Vagina (tissue), 2 donors: Measurements from ENCODE around the gene MSI1. TPM values are rescaled to one million over a fixed set of nuclear protein-coding genes. Genes with fewer than 3 reads are reported as not detected.

ENCODE experiments used
- DNase-seq, 2 donors: peaks; one replicate each; pipeline ENCODE4 v3.0.0-alpha.2; 2017; ENCODE audit errors: extremely low spot score in 2 of 2
- H3K27ac ChIP-seq: fragments of 200-600 bp; sonication (generic); one replicate; pipeline ENCODE4 v1.5.1; 2019
- H3K27me3 ChIP-seq: fragments of 200-600 bp; sonication (generic); one replicate; pipeline ENCODE4 v1.5.1; 2019
- H3K36me3 ChIP-seq, 2 donors: fragments of 200-600 bp; sonication (generic); one replicate each; pipeline ENCODE4 v1.5.1; 2017 to 2019
- H3K4me1 ChIP-seq: fragments of 200-600 bp; sonication (generic); one replicate; pipeline ENCODE4 v1.5.1; 2019
- H3K4me3 ChIP-seq, 2 donors: fragments of 200-600 bp; sonication (generic); 1 replicate in 1 of 2; 2 replicates in 1 of 2; pipeline ENCODE4 v1.5.1; 2016 to 2019
- H3K9me3 ChIP-seq: fragments of 200-600 bp; sonication (generic); one replicate; pipeline ENCODE4 v1.5.1; 2019
- CTCF ChIP-seq, 3 experiments: fragments of 450-650 bp in 2 of 3; fragments of 200-600 bp in 1 of 3; sonication (generic) in 1 of 3; IDR thresholded peaks; one replicate each; pipeline ENCODE4 v1.5.1; 2017 to 2019; ENCODE audit warnings: antibody characterized with exemption in 3 of 3, mild to moderate bottlenecking in 2 of 3, moderate library complexity in 2 of 3
- POLR2A ChIP-seq, 2 donors: fragments of 450-650 bp; IDR thresholded peaks; one replicate each; pipeline ENCODE4 v1.6.1; 2017; ENCODE audit warnings: antibody characterized with exemption in 2 of 2, mild to moderate bottlenecking in 2 of 2, moderate library complexity in 2 of 2
- POLR2AphosphoS5 ChIP-seq, 2 donors: sonication (generic); formaldehyde crosslinking; IDR thresholded peaks; one replicate each; pipeline ENCODE4 v1.9.0; 2017; ENCODE audit warnings: antibody characterized with exemption in 2 of 2, mild to moderate bottlenecking in 2 of 2, low read depth in 1 of 2; ENCODE audit not compliant: insufficient read depth in 1 of 2
- intact Hi-C: fragments of 100-400 bp; cut with DNase I; formaldehyde crosslinking; loops from one replicate; pipeline ENCODE4 v1.15.1; 2023
- total RNA-seq: library from RNA; depleted of rRNA; stranded (reverse); fragments of >200 nt; gene quantifications from one replicate; pipeline ENCODE4 v1.2.3, GENCODE V29; 2016

MSI1 gene
- total RNA-seq, 1 donor from 2014 or later, result 3.7 TPM

GRCh38 chr12:120324841-120325417, 44.0 kb downstream of the MSI1 start:
- Histone ChIP-seq H3K36me3 (no peaks in the 10 kb centered on the region), H3K9me3 (no peaks in the 10 kb centered on the region), H3K27me3 (no peaks in the 10 kb centered on the region), H3K4me3 (no peak overlapping the region), H3K27ac (no peak overlapping the region), H3K4me1 (no peaks in the 10 kb centered on the region)
- intact Hi-C loops, result no loop called here
- TF ChIP-seq CTCF (IDR thresholded peaks at IDR 0.05), result no peak
- TF ChIP-seq POLR2AphosphoS5 (IDR thresholded peaks at IDR 0.05; ENCODE audit: insufficient read depth in 1 of 2, low read depth in 1 of 2), result no peak
- no peak for TF ChIP-seq POLR2A (IDR thresholded peaks at IDR 0.05)
- DNase-seq, result no peak

GRCh38 chr12:120323772-120324171, 45.2 kb downstream of the MSI1 start:
- no peak for DNase-seq
- H3K9me3 ChIP-seq, result no peaks in the 10 kb centered on the region
- H3K4me3 ChIP-seq, result no peak overlapping the region
- TF ChIP-seq CTCF (IDR thresholded peaks at IDR 0.05) (no peak), POLR2AphosphoS5 (IDR thresholded peaks at IDR 0.05; ENCODE audit: insufficient read depth in 1 of 2, low read depth in 1 of 2) (no peak), POLR2A (IDR thresholded peaks at IDR 0.05) (no peak)
- intact Hi-C loops, result no loop called here
- H3K27ac ChIP-seq, result no peak overlapping the region
- no peaks in the 10 kb centered on the region for H3K36me3 ChIP-seq
- no peaks in the 10 kb centered on the region for H3K27me3 ChIP-seq
- H3K4me1 ChIP-seq, result no peaks in the 10 kb centered on the region

- intact Hi-C loops, result no loop called here
- H3K4me3 ChIP-seq, result no peak overlapping the region
- no peaks in the 10 kb centered on the region for H3K27me3 ChIP-seq
- no peaks in the 10 kb centered on the region for H3K9me3 ChIP-seq
- H3K36me3 ChIP-seq, result no peaks in the 10 kb centered on the region
- TF ChIP-seq POLR2A (IDR thresholded peaks at IDR 0.05) (no peak), CTCF (IDR thresholded peaks at IDR 0.05) (no peak), POLR2AphosphoS5 (IDR thresholded peaks at IDR 0.05; ENCODE audit: insufficient read depth in 1 of 2, low read depth in 1 of 2) (no peak)
- peaks cover 6% of the 10 kb centered on the region for H3K4me1 ChIP-seq
- no peak overlapping the region for H3K27ac ChIP-seq
- DNase-seq, result no peak
Observed at GRCh38 chr12:120321382-120322202, 47.4 kb downstream of the MSI1 start.

GRCh38 chr12:120317224-120318105, 51.5 kb downstream of the MSI1 start:
- intact Hi-C loops, result no loop called here
- Histone ChIP-seq H3K9me3 (no peaks in the 10 kb centered on the region), H3K36me3 (no peaks in the 10 kb centered on the region), H3K27ac (peak overlapping the region; percentile 80), H3K27me3 (no peaks in the 10 kb centered on the region), H3K4me1 (peaks cover 9% of the 10 kb centered on the region), H3K4me3 (peak overlapping the region; percentile 59 to 82)
- TF ChIP-seq POLR2A (IDR thresholded peaks at IDR 0.05), result peak in 1 of 2 donors; percentile 62
- peak; percentile 97 to 98 for TF ChIP-seq POLR2AphosphoS5 (IDR thresholded peaks at IDR 0.05; ENCODE audit: insufficient read depth in 1 of 2, low read depth in 1 of 2)
- TF ChIP-seq CTCF (IDR thresholded peaks at IDR 0.05), result peak; percentile 44 to 60 (median 51)
- peak; percentile 100 for DNase-seq
